ENCODE data around the gene SLC25A6. TPM values are rescaled to one million over a fixed set of nuclear protein-coding genes. Genes with fewer than 3 reads are reported as not detected.
"Not testable (repeated sequence)": the region's sequence is repeated elsewhere in the genome, so short reads cannot be mapped to it uniquely, and the experiment has no call there.

The SLC25A6 gene
- total and polyA plus RNA-seq, 9 of the 15 experiments (the other 6 are each of a cell fraction or from before 2014, with no cell fraction given): 24.6 to 330 (median 129) TPM

DNA sequence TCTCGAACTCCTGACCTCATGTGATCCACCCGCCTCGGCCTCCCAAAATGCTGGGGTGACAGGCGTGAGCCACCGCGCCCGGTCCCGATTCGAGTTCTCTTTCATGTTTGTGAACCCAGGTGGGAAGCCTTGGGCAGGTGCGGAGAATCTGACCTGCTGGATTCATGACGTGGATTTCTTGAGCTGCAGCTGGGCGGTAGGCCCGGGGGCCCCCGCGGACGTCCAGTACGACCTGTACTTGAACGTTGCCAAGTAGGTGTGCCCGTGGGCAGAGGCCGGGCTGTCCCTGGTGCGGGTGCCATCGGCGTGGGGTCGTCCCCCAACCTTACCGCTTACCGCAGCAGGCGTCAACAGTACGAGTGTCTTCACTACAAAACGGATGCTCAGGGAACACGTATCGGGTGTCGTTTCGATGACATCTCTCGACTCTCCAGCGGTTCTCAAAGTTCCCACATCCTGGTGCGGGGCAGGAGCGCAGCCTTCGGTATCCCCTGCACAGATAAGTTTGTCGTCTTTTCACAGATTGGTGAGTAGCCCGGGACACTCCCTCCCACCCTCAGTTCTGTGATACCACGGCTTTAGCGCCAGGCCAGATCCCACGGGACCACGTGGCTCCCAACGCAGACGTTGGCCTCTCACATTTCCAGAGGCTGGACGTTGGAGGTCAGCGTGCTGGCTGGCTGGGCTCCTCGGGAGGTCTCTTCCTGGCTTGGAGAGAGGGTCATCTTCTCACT, 39.8 kb downstream of the SLC25A6 start:
- Histone ChIP-seq H3K4me1 (replicated peaks in 1 of 2; ENCODE audit: control insufficient read depth in 2 of 2, insufficient read depth in 2 of 2, low read length in 2 of 2) (no peaks in the 10 kb centered on the region), H3K4me3 (no peak overlapping the region), H3K9me1 (ENCODE audit: control insufficient read depth, insufficient read depth, low read length) (no peaks in the 10 kb centered on the region), H3K36me3 (ENCODE audit: control insufficient read depth, insufficient read depth, low read length) (no peaks in the 10 kb centered on the region), H4K20me1 (replicated peaks; ENCODE audit: control insufficient read depth, insufficient read depth, low read length) (no peaks in the 10 kb centered on the region), H3K9ac (ENCODE audit: insufficient read depth in 1 of 2, low read depth in 2 of 2, low read length in 2 of 2) (no peak overlapping the region), H2AFZ (ENCODE audit: low read depth, low read length) (no peak overlapping the region), H3K79me2 (ENCODE audit: control insufficient read depth, insufficient read depth, low read length) (no peaks in the 10 kb centered on the region), H3K9me3 (replicated peaks; ENCODE audit: control insufficient read depth, insufficient read depth, low read depth, low read length) (no peaks in the 10 kb centered on the region), H3K4me2 (ENCODE audit: insufficient read depth, low read length) (no peak overlapping the region), H3K27ac (ENCODE audit: extremely low read depth, low read depth, low read length) (no peak overlapping the region), H3K27me3 (ENCODE audit: control insufficient read depth in 2 of 2, insufficient read depth in 2 of 2, low read length in 2 of 2) (peaks cover 0 to 4% of the 10 kb centered on the region in 2 experiments; a peak in 1 of 5 replicates)
- intact Hi-C loops (cut with micrococcal nuclease) (no loop called here), in situ Hi-C loops (cut with MboI) (no loop called here)
- TF ChIP-seq CHCHD3 (CRISPR knock-in tag; IDR thresholded peaks at IDR 0.05): no peak
- TF ChIP-seq, protein P1, sequence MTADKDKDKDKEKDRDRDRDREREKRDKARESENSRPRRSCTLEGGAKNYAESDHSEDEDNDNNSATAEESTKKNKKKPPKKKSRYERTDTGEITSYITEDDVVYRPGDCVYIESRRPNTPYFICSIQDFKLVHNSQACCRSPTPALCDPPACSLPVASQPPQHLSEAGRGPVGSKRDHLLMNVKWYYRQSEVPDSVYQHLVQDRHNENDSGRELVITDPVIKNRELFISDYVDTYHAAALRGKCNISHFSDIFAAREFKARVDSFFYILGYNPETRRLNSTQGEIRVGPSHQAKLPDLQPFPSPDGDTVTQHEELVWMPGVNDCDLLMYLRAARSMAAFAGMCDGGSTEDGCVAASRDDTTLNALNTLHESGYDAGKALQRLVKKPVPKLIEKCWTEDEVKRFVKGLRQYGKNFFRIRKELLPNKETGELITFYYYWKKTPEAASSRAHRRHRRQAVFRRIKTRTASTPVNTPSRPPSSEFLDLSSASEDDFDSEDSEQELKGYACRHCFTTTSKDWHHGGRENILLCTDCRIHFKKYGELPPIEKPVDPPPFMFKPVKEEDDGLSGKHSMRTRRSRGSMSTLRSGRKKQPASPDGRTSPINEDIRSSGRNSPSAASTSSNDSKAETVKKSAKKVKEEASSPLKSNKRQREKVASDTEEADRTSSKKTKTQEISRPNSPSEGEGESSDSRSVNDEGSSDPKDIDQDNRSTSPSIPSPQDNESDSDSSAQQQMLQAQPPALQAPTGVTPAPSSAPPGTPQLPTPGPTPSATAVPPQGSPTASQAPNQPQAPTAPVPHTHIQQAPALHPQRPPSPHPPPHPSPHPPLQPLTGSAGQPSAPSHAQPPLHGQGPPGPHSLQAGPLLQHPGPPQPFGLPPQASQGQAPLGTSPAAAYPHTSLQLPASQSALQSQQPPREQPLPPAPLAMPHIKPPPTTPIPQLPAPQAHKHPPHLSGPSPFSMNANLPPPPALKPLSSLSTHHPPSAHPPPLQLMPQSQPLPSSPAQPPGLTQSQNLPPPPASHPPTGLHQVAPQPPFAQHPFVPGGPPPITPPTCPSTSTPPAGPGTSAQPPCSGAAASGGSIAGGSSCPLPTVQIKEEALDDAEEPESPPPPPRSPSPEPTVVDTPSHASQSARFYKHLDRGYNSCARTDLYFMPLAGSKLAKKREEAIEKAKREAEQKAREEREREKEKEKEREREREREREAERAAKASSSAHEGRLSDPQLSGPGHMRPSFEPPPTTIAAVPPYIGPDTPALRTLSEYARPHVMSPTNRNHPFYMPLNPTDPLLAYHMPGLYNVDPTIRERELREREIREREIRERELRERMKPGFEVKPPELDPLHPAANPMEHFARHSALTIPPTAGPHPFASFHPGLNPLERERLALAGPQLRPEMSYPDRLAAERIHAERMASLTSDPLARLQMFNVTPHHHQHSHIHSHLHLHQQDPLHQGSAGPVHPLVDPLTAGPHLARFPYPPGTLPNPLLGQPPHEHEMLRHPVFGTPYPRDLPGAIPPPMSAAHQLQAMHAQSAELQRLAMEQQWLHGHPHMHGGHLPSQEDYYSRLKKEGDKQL (CRISPR knock-in tag; IDR thresholded peaks at IDR 0.05; ENCODE audit: borderline replicate concordance): no peak
- no peak for TF ChIP-seq TEAD2 (tag; IDR thresholded peaks at IDR 0.05)
- no peak for TF ChIP-seq RUNX1 (IDR thresholded peaks at IDR 0.05; ENCODE audit: low read depth)
- TF ChIP-seq SRSF7 (optimal IDR thresholded peaks at IDR 0.05; ENCODE audit: low read depth, low read length): no peak
- TF ChIP-seq OTX1 (CRISPR knock-in tag; IDR thresholded peaks at IDR 0.05): no peak
- no peak for TF ChIP-seq NFRKB (IDR thresholded peaks at IDR 0.05; ENCODE audit: low read depth)
- no peak for FAIRE-seq
- CTCF ChIA-PET (ENCODE audit: low intra/inter-chr PET ratio): no interaction called here
- POLR2A ChIA-PET: no interaction called here
- no peak for DNase-seq (ENCODE audit: extremely low read depth in 1 of 4, low spot score in 3 of 4)
- ATAC-seq: no peak
- 42% methylated on average over 33 of the region's 49 CpGs for WGBS (ENCODE audit: insufficient coverage, low coverage, missing lambda C conversion rate)
- no TSS peak for BruUV-seq (replicated peaks)

DNA sequence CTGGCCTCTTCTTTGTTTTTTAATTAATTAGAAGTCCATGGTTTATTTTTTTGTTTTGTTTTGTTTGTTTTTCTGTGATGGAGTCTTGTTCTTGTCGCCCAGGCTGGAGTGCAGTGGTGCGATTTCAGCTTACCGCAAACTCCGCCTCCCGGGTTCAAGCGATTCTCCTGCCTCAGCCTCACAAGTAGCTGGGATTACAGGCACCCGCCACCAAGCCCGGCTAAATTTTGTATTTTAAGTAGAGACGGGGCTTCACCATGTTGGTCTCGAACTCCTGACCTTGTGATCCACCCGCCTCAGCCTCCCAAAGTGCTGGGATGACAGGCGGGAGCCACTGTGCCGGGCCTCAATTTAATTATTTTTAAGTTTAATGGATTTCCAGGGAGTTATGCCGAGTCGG, 42.3 kb downstream of the SLC25A6 start:
- H3K9ac ChIP-seq (ENCODE audit: insufficient read depth in 1 of 2, low read depth in 2 of 2, low read length in 2 of 2); BruUV-seq (replicated peaks); H4K20me1 ChIP-seq (replicated peaks; ENCODE audit: control insufficient read depth, insufficient read depth, low read length); POLR2A ChIA-PET; H3K4me2 ChIP-seq (ENCODE audit: insufficient read depth, low read length); in situ Hi-C loops (cut with MboI); H3K9me3 ChIP-seq (replicated peaks; ENCODE audit: control insufficient read depth, insufficient read depth, low read depth, low read length); H3K9me1 ChIP-seq (ENCODE audit: control insufficient read depth, insufficient read depth, low read length); H3K36me3 ChIP-seq (ENCODE audit: control insufficient read depth, insufficient read depth, low read length); H3K4me1 ChIP-seq (replicated peaks in 1 of 2; ENCODE audit: control insufficient read depth in 2 of 2, insufficient read depth in 2 of 2, low read length in 2 of 2); H3K4me3 ChIP-seq; ATAC-seq; CTCF ChIA-PET (ENCODE audit: low intra/inter-chr PET ratio); H2AFZ ChIP-seq (ENCODE audit: low read depth, low read length); H3K27ac ChIP-seq (ENCODE audit: extremely low read depth, low read depth, low read length); DNase-seq (ENCODE audit: extremely low read depth in 1 of 4, low spot score in 3 of 4); H3K79me2 ChIP-seq (ENCODE audit: control insufficient read depth, insufficient read depth, low read length); intact Hi-C loops (cut with micrococcal nuclease); FAIRE-seq: not testable (repeated sequence)
- H3K27me3 ChIP-seq (ENCODE audit: control insufficient read depth in 2 of 2, insufficient read depth in 2 of 2, low read length in 2 of 2): peaks cover 3 to 16% of the 10 kb centered on the region in 2 experiments; a peak in 2 of 5 replicates
- 6% methylated on average over 10 of the region's 15 CpGs for WGBS (ENCODE audit: insufficient coverage, low coverage, missing lambda C conversion rate)

All from K562 (cell line).